OCI-LY3 (cell line): ENCODE results near the gene ICAM1.

Experiments
- CTCF ChIP-seq: fragments of 200-600, 300-600 bp; sonication (generic); IDR thresholded peaks from 2 replicates; pipeline ENCODE4 v1.5.1; 2014; ENCODE audit warnings: antibody characterized with exemption, low read length, low read depth
- EZH2phosphoT487 ChIP-seq: fragments of 200-600 bp; shearing (Covaris generic); IDR thresholded peaks from 2 replicates; pipeline ENCODE4 v1.6.1; 2018; ENCODE audit warnings: antibody characterized with exemption, mixed run types, low read depth

GRCh38 chr19:10335352-10335985 is 64.5 kb downstream of the ICAM1 start:
- TF ChIP-seq CTCF (no peak), EZH2phosphoT487 (no peak)
